ENCODE results near the gene SLC16A13. TPM values are rescaled to one million over a fixed set of nuclear protein-coding genes. Genes with fewer than 3 reads are reported as not detected.

Gene SLC16A13
- total and polyA plus RNA-seq, 2 donors: 0.42 to 2.5 TPM

GRCh38 chr17:7007143-7007542 lies 28.7 kb upstream of the SLC16A13 start:
- Histone ChIP-seq H3K4me1 (ENCODE audit: control insufficient read depth in 2 of 2, insufficient read depth in 2 of 2, low read length in 2 of 2) (peaks cover 11 to 14% of the 10 kb centered on the region in 2 donors), H3K36me3 (ENCODE audit: control insufficient read depth in 2 of 2, insufficient read depth in 2 of 2, low read length in 1 of 2) (peaks cover 8 to 10% of the 10 kb centered on the region in 2 donors), H3K27ac (ENCODE audit: low read depth in 1 of 2, low read length in 1 of 2) (no peak overlapping the region), H3K4me3 (ENCODE audit: low read length in 2 of 2) (no peak overlapping the region), H3K27me3 (ENCODE audit: control insufficient read depth in 2 of 2, insufficient read depth in 1 of 2, low read length in 1 of 2) (no peaks in the 10 kb centered on the region), H3K9me3 (ENCODE audit: control insufficient read depth in 2 of 2, insufficient read depth in 1 of 2, low read length in 1 of 2) (no peaks in the 10 kb centered on the region)
- WGBS: 95% methylated on average over 2 of the region's 2 CpGs
- no peak for DNase-seq (ENCODE audit: low read depth in 6 of 9, low spot score in 9 of 9)

- WGBS: 98% methylated on average over 2 of the region's 2 CpGs
- DNase-seq (ENCODE audit: low read depth in 6 of 9, low spot score in 9 of 9): no peak
- Histone ChIP-seq H3K9me3 (ENCODE audit: control insufficient read depth in 2 of 2, insufficient read depth in 1 of 2, low read length in 1 of 2) (no peaks in the 10 kb centered on the region), H3K27ac (ENCODE audit: low read depth in 1 of 2, low read length in 1 of 2) (no peak overlapping the region), H3K36me3 (ENCODE audit: control insufficient read depth in 2 of 2, insufficient read depth in 2 of 2, low read length in 1 of 2) (peaks cover 4 to 5% of the 10 kb centered on the region in 2 donors), H3K27me3 (ENCODE audit: control insufficient read depth in 2 of 2, insufficient read depth in 1 of 2, low read length in 1 of 2) (no peaks in the 10 kb centered on the region), H3K4me3 (ENCODE audit: low read length in 2 of 2) (no peak overlapping the region), H3K4me1 (ENCODE audit: control insufficient read depth in 2 of 2, insufficient read depth in 2 of 2, low read length in 2 of 2) (peaks cover 27 to 32% of the 10 kb centered on the region in 2 donors)
Observed at GRCh38 chr17:7010523-7010922, 25.3 kb upstream of the SLC16A13 start.

- H3K4me1 ChIP-seq (ENCODE audit: control insufficient read depth in 2 of 2, insufficient read depth in 2 of 2, low read length in 2 of 2): peaks cover 33 to 40% of the 10 kb centered on the region in 2 donors
- H3K9me3 ChIP-seq (ENCODE audit: control insufficient read depth in 2 of 2, insufficient read depth in 1 of 2, low read length in 1 of 2): no peaks in the 10 kb centered on the region
- H3K27ac ChIP-seq (ENCODE audit: low read depth in 1 of 2, low read length in 1 of 2): no peak overlapping the region
- H3K36me3 ChIP-seq (ENCODE audit: control insufficient read depth in 2 of 2, insufficient read depth in 2 of 2, low read length in 1 of 2): peaks cover 5% of the 10 kb centered on the region in 2 donors
- WGBS: 67% methylated on average over 14 of the region's 14 CpGs
- DNase-seq (ENCODE audit: low read depth in 6 of 9, low spot score in 9 of 9): no peak
- no peaks in the 10 kb centered on the region for H3K27me3 ChIP-seq (ENCODE audit: control insufficient read depth in 2 of 2, insufficient read depth in 1 of 2, low read length in 1 of 2)
- H3K4me3 ChIP-seq (ENCODE audit: low read length in 2 of 2): peak overlapping the region; percentile 80 to 93
Observed at GRCh38 chr17:7011415-7011814, 24.4 kb upstream of the SLC16A13 start.

- 1% methylated on average over 6 of the region's 6 CpGs for WGBS
- H3K9me3 ChIP-seq (ENCODE audit: control insufficient read depth in 2 of 2, insufficient read depth in 1 of 2, low read length in 1 of 2): no peaks in the 10 kb centered on the region
- no peak for DNase-seq (ENCODE audit: low read depth in 6 of 9, low spot score in 9 of 9)
- peak overlapping the region; percentile 89 to 90 for H3K27ac ChIP-seq (ENCODE audit: low read depth in 1 of 2, low read length in 1 of 2)
- H3K27me3 ChIP-seq (ENCODE audit: control insufficient read depth in 2 of 2, insufficient read depth in 1 of 2, low read length in 1 of 2): no peaks in the 10 kb centered on the region
- peaks cover 33 to 45% of the 10 kb centered on the region in 2 donors for H3K4me1 ChIP-seq (ENCODE audit: control insufficient read depth in 2 of 2, insufficient read depth in 2 of 2, low read length in 2 of 2)
- H3K4me3 ChIP-seq (ENCODE audit: low read length in 2 of 2): peak overlapping the region; percentile 80 to 93
- H3K36me3 ChIP-seq (ENCODE audit: control insufficient read depth in 2 of 2, insufficient read depth in 2 of 2, low read length in 1 of 2): peaks cover 4 to 10% of the 10 kb centered on the region in 2 donors
Observed at GRCh38 chr17:7011942-7012254, 23.9 kb upstream of the SLC16A13 start.

GRCh38 chr17:7014261-7014994 lies 21.4 kb upstream of the SLC16A13 start:
- peaks cover 5 to 13% of the 10 kb centered on the region in 2 donors for H3K36me3 ChIP-seq (ENCODE audit: control insufficient read depth in 2 of 2, insufficient read depth in 2 of 2, low read length in 1 of 2)
- WGBS: 2% methylated on average over 75 of the region's 75 CpGs
- peaks cover 35 to 66% of the 10 kb centered on the region in 2 donors for H3K4me1 ChIP-seq (ENCODE audit: control insufficient read depth in 2 of 2, insufficient read depth in 2 of 2, low read length in 2 of 2)
- peak in 8 of 9 donors; percentile 82 to 97 (median 94) for DNase-seq (ENCODE audit: low read depth in 6 of 9, low spot score in 9 of 9)
- peak overlapping the region; percentile 80 to 93 for H3K4me3 ChIP-seq (ENCODE audit: low read length in 2 of 2)
- no peaks in the 10 kb centered on the region for H3K9me3 ChIP-seq (ENCODE audit: control insufficient read depth in 2 of 2, insufficient read depth in 1 of 2, low read length in 1 of 2)
- H3K27me3 ChIP-seq (ENCODE audit: control insufficient read depth in 2 of 2, insufficient read depth in 1 of 2, low read length in 1 of 2): no peaks in the 10 kb centered on the region
- peak overlapping the region; percentile 89 to 90 for H3K27ac ChIP-seq (ENCODE audit: low read depth in 1 of 2, low read length in 1 of 2)

- H3K4me1 ChIP-seq (ENCODE audit: control insufficient read depth in 2 of 2, insufficient read depth in 2 of 2, low read length in 2 of 2): peaks cover 35 to 69% of the 10 kb centered on the region in 2 donors
- no peaks in the 10 kb centered on the region for H3K9me3 ChIP-seq (ENCODE audit: control insufficient read depth in 2 of 2, insufficient read depth in 1 of 2, low read length in 1 of 2)
- peaks cover 0 to 5% of the 10 kb centered on the region in 2 donors for H3K27me3 ChIP-seq (ENCODE audit: control insufficient read depth in 2 of 2, insufficient read depth in 1 of 2, low read length in 1 of 2)
- H3K36me3 ChIP-seq (ENCODE audit: control insufficient read depth in 2 of 2, insufficient read depth in 2 of 2, low read length in 1 of 2): peaks cover 5 to 13% of the 10 kb centered on the region in 2 donors
- 5% methylated on average over 56 of the region's 56 CpGs for WGBS
- H3K27ac ChIP-seq (ENCODE audit: low read depth in 1 of 2, low read length in 1 of 2): peak overlapping the region; percentile 89 to 95
- peak in 1 of 9 donors; percentile 28 for DNase-seq (ENCODE audit: low read depth in 6 of 9, low spot score in 9 of 9)
- peak overlapping the region; percentile 80 to 93 for H3K4me3 ChIP-seq (ENCODE audit: low read length in 2 of 2)
Observed at GRCh38 chr17:7014995-7015958, 20.5 kb upstream of the SLC16A13 start.

GRCh38 chr17:7016418-7016817 lies 19.4 kb upstream of the SLC16A13 start:
- H3K9me3 ChIP-seq (ENCODE audit: control insufficient read depth in 2 of 2, insufficient read depth in 1 of 2, low read length in 1 of 2): no peaks in the 10 kb centered on the region
- no peak overlapping the region for H3K27ac ChIP-seq (ENCODE audit: low read depth in 1 of 2, low read length in 1 of 2)
- H3K27me3 ChIP-seq (ENCODE audit: control insufficient read depth in 2 of 2, insufficient read depth in 1 of 2, low read length in 1 of 2): peaks cover 8 to 15% of the 10 kb centered on the region in 2 donors
- DNase-seq (ENCODE audit: low read depth in 6 of 9, low spot score in 9 of 9): no peak
- 97% methylated on average over 3 of the region's 3 CpGs for WGBS
- H3K4me1 ChIP-seq (ENCODE audit: control insufficient read depth in 2 of 2, insufficient read depth in 2 of 2, low read length in 2 of 2): peaks cover 26 to 62% of the 10 kb centered on the region in 2 donors
- H3K4me3 ChIP-seq (ENCODE audit: low read length in 2 of 2): no peak overlapping the region
- H3K36me3 ChIP-seq (ENCODE audit: control insufficient read depth in 2 of 2, insufficient read depth in 2 of 2, low read length in 1 of 2): peaks cover 5 to 13% of the 10 kb centered on the region in 2 donors

GRCh38 chr17:7016886-7017826 lies 18.7 kb upstream of the SLC16A13 start:
- no peak for DNase-seq (ENCODE audit: low read depth in 6 of 9, low spot score in 9 of 9)
- peaks cover 13 to 23% of the 10 kb centered on the region in 2 donors for H3K27me3 ChIP-seq (ENCODE audit: control insufficient read depth in 2 of 2, insufficient read depth in 1 of 2, low read length in 1 of 2)
- no peak overlapping the region for H3K27ac ChIP-seq (ENCODE audit: low read depth in 1 of 2, low read length in 1 of 2)
- WGBS: 96% methylated on average over 20 of the region's 20 CpGs
- H3K9me3 ChIP-seq (ENCODE audit: control insufficient read depth in 2 of 2, insufficient read depth in 1 of 2, low read length in 1 of 2): peaks cover 0 to 4% of the 10 kb centered on the region in 2 donors
- H3K4me1 ChIP-seq (ENCODE audit: control insufficient read depth in 2 of 2, insufficient read depth in 2 of 2, low read length in 2 of 2): peaks cover 27 to 65% of the 10 kb centered on the region in 2 donors
- H3K36me3 ChIP-seq (ENCODE audit: control insufficient read depth in 2 of 2, insufficient read depth in 2 of 2, low read length in 1 of 2): peaks cover 5 to 13% of the 10 kb centered on the region in 2 donors
- H3K4me3 ChIP-seq (ENCODE audit: low read length in 2 of 2): no peak overlapping the region
